Right lobe of liver (tissue), 4 donors: ENCODE data around the gene UBE2J2.

Experiments
- POLR2A ChIP-seq: fragments of 450-650 bp; IDR thresholded peaks from one replicate; pipeline ENCODE4 v1.6.1; 2017; ENCODE audit warnings: antibody characterized with exemption, mild to moderate bottlenecking
- TF ChIP-seq, protein P1 (sequence below), 4 donors: fragments of 200-600 bp in 3 of 4; fragments of 450-650 bp in 1 of 4; IDR thresholded peaks; one replicate each; pipeline versions ENCODE4 v1.5.1 to v1.8.0; 2016 to 2022; ENCODE audit warnings: antibody characterized with exemption in 4 of 4, mild to moderate bottlenecking in 2 of 4
- donor health status: DM: no; HTN: no; CAD: no.
- donor health status: DM: no; HTN: no; CAD: no.
- donor health status: DM: no; HTN: yes; CAD: no.

DNA sequence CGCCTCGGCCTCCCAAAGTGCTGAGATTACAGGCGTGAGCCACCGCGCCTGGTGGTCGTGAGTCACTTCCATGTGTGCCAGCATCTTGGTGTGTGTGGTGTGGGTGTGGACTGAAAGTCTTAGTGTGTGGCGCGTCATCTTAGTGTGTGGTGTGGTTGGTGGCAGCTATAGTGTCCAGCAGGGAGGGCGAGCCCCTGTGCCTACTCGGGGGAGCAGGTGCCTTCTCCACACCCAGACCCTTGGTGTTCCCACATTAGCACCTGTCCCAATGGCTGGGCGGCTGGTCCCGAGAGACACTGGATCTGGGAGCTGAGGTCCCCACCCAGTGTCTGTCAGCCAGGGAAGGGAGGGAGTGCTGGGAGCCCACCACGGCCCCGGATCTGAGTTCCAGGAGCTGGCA lies 9.3 kb upstream of the UBE2J2 start:
- TF ChIP-seq, protein P1, sequence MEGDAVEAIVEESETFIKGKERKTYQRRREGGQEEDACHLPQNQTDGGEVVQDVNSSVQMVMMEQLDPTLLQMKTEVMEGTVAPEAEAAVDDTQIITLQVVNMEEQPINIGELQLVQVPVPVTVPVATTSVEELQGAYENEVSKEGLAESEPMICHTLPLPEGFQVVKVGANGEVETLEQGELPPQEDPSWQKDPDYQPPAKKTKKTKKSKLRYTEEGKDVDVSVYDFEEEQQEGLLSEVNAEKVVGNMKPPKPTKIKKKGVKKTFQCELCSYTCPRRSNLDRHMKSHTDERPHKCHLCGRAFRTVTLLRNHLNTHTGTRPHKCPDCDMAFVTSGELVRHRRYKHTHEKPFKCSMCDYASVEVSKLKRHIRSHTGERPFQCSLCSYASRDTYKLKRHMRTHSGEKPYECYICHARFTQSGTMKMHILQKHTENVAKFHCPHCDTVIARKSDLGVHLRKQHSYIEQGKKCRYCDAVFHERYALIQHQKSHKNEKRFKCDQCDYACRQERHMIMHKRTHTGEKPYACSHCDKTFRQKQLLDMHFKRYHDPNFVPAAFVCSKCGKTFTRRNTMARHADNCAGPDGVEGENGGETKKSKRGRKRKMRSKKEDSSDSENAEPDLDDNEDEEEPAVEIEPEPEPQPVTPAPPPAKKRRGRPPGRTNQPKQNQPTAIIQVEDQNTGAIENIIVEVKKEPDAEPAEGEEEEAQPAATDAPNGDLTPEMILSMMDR (IDR thresholded peaks at IDR 0.05) = no peak
- TF ChIP-seq POLR2A = no peak
